Measurements from ENCODE around the gene CPM. TPM values are rescaled to one million over a fixed set of nuclear protein-coding genes. Genes with fewer than 3 reads are reported as not detected.
A peak's percentile ranks its signal among the peaks of the same experiment; 100 is the strongest.
"Not testable (repeated sequence)": the region's sequence is repeated elsewhere in the genome, so short reads cannot be mapped to it uniquely, and the experiment has no call there.

Gene CPM
- total RNA-seq, 4 donors from 2014 or later, result 76.1 to 149 (median 123) TPM

GRCh38 chr12:68814490-68815231, 118.3 kb downstream of the CPM start:
- intact Hi-C loops (cut with DNase I; ENCODE audit: low total_unique reads), result no loop called here
- DNase-seq (ENCODE audit: low spot score in 2 of 2), result no peak
- no peak for TF ChIP-seq CTCF (IDR thresholded peaks at IDR 0.05)
- TF ChIP-seq POLR2A (IDR thresholded peaks at IDR 0.05), result no peak
- WGBS, 2 donors, result 82 to 85% methylated on average over 3 of the region's 3 CpGs
- no peak overlapping the region for H3K4me3 ChIP-seq (ENCODE audit: low read depth, poor library complexity, severe bottlenecking)

DNA sequence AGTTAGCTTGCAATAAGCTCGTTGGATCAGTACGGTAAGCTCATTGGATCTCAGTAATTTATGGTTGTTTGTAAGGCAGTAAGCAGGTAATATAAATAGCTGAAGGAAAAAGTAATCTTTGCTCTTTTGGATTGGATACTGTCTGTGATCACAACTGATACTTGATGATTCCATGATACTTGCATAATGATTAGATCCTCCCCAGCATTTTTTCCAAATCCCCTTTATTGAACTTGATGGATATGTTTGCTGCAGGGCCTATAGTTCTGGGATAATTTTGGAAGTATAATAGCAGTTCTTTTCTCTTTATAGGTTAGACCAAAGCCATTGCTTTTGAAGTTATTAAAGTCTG, 119.8 kb downstream of the CPM start:
- intact Hi-C loops (cut with DNase I; ENCODE audit: low total_unique reads), result no loop called here
- no peak for TF ChIP-seq POLR2A (IDR thresholded peaks at IDR 0.05)
- no peak for TF ChIP-seq CTCF (IDR thresholded peaks at IDR 0.05)
- no peak overlapping the region for H3K4me3 ChIP-seq (ENCODE audit: low read depth, poor library complexity, severe bottlenecking)
- no peak for DNase-seq (ENCODE audit: low spot score in 2 of 2)
- WGBS, 2 donors, result 53 to 58% methylated on average over 2 of the region's 2 CpGs

- intact Hi-C loops (cut with DNase I; ENCODE audit: low total_unique reads), result no loop called here
- TF ChIP-seq POLR2A (IDR thresholded peaks at IDR 0.05) (no peak), CTCF (IDR thresholded peaks at IDR 0.05) (no peak)
- no peak for DNase-seq (ENCODE audit: low spot score in 2 of 2)
- no peak overlapping the region for H3K4me3 ChIP-seq (ENCODE audit: low read depth, poor library complexity, severe bottlenecking)
- WGBS, 2 donors, result 50 to 64% methylated on average over 1 of the region's 1 CpG
Measured at GRCh38 chr12:68812553-68813241, 120.3 kb downstream of the CPM start.

- intact Hi-C loops (cut with DNase I; ENCODE audit: low total_unique reads); H3K4me3 ChIP-seq (ENCODE audit: low read depth, poor library complexity, severe bottlenecking): not testable (repeated sequence)
- WGBS, 2 donors, result 70 to 83% methylated on average over 6 of the region's 6 CpGs
- DNase-seq (ENCODE audit: low spot score in 2 of 2), result peak in 1 of 2 donors; percentile 45
Measured at GRCh38 chr12:68811573-68811972, 121.4 kb downstream of the CPM start.

- H3K4me3 ChIP-seq (ENCODE audit: low read depth, poor library complexity, severe bottlenecking); intact Hi-C loops (cut with DNase I; ENCODE audit: low total_unique reads): not testable (repeated sequence)
- peak in 1 of 2 donors; percentile 69 for DNase-seq (ENCODE audit: low spot score in 2 of 2)
- 96 to 97% methylated on average over 13 of the region's 13 CpGs for WGBS, 2 donors
Measured at GRCh38 chr12:68810027-68810389, 123.0 kb downstream of the CPM start.

- no peak for TF ChIP-seq POLR2A (IDR thresholded peaks at IDR 0.05)
- no peak for DNase-seq (ENCODE audit: low spot score in 2 of 2)
- H3K4me3 ChIP-seq (ENCODE audit: low read depth, poor library complexity, severe bottlenecking), result peak overlapping the region; percentile 90
- 79 to 84% methylated on average over 12 of the region's 12 CpGs for WGBS, 2 donors
- intact Hi-C loops (cut with DNase I; ENCODE audit: low total_unique reads), result no loop called here
Measured at GRCh38 chr12:68809190-68810026, 123.6 kb downstream of the CPM start.

Data from lower leg skin (tissue), 4 donors.